Gastroesophageal sphincter (tissue), 4 donors: Measurements from ENCODE around the gene LNP1. TPM values are rescaled to one million over a fixed set of nuclear protein-coding genes. Genes with fewer than 3 reads are reported as not detected.

Experiments
- ATAC-seq: fragments of 150-250 bp; one replicate; pipeline ENCODE4 v1.9.1; 2016; ENCODE audit warnings: mild to moderate bottlenecking, moderate library complexity
- H3K27ac ChIP-seq, 4 donors: fragments of 200-600 bp; sonication (generic) in 3 of 4; 1 replicate in 3 of 4; 2 replicates in 1 of 4; pipeline ENCODE4 v1.5.1; 2016 to 2019
- H3K27me3 ChIP-seq: fragments of 200-600 bp; sonication (generic); one replicate; pipeline ENCODE4 v1.5.1; 2019
- H3K36me3 ChIP-seq, 2 donors: fragments of 200-600 bp; sonication (generic); one replicate each; pipeline ENCODE4 v1.5.1; 2019; ENCODE audit warnings: control low read depth in 1 of 2
- H3K4me1 ChIP-seq, 3 donors: fragments of 200-600 bp; sonication (generic); 1 replicate in 2 of 3; 2 replicates in 1 of 3; pipeline ENCODE4 v1.5.1; 2016 to 2019; ENCODE audit warnings: control low read depth in 2 of 3
- H3K4me3 ChIP-seq, 2 donors: fragments of 200-600 bp; sonication (generic); one replicate each; pipeline ENCODE4 v1.5.1; 2019; ENCODE audit warnings: mild to moderate bottlenecking in 1 of 2, moderate library complexity in 1 of 2
- H3K9me3 ChIP-seq, 3 donors: fragments of 200-600 bp; sonication (generic); one replicate each; pipeline ENCODE4 v1.5.1; 2017 to 2019; ENCODE audit warnings: control low read depth in 2 of 3
- CTCF ChIP-seq, 4 experiments: fragments of 200-600 bp in 2 of 4; fragments of 450-650 bp in 2 of 4; sonication (generic) in 1 of 4; IDR thresholded peaks; one replicate each; pipeline ENCODE4 v1.5.1; 2017 to 2019; ENCODE audit warnings: antibody characterized with exemption in 4 of 4, mild to moderate bottlenecking in 2 of 4, moderate library complexity in 2 of 4
- EP300 ChIP-seq: sonication (generic); formaldehyde crosslinking; IDR thresholded peaks from one replicate; pipeline ENCODE4 v1.6.1; 2017; ENCODE audit warnings: antibody characterized with exemption, mild to moderate bottlenecking
- POLR2A ChIP-seq, 2 donors: fragments of 450-650 bp; IDR thresholded peaks; one replicate each; pipeline ENCODE4 v1.6.1; 2017; ENCODE audit warnings: antibody characterized with exemption in 2 of 2, mild to moderate bottlenecking in 2 of 2, moderate library complexity in 1 of 2
- POLR2AphosphoS5 ChIP-seq: sonication (generic); formaldehyde crosslinking; IDR thresholded peaks from one replicate; pipeline ENCODE4 v1.6.1; 2017; ENCODE audit warnings: antibody characterized with exemption
- WGBS, 2 donors: methylation state at CpG; one replicate each; pipeline ENCODE4 v1.1.5; 2018; ENCODE audit warnings: low coverage in 1 of 2; 5-methylcytosine and 5-hydroxymethylcytosine counted together
- total RNA-seq, 4 donors: library from RNA; depleted of rRNA; stranded (reverse); fragments of >200 nt; gene quantifications; one replicate each; pipeline ENCODE4 v1.1.0, GENCODE V29; 2016

LNP1 gene
- total RNA-seq, 4 donors from 2014 or later: 2.3 to 3.9 (median 3.2) TPM

DNA sequence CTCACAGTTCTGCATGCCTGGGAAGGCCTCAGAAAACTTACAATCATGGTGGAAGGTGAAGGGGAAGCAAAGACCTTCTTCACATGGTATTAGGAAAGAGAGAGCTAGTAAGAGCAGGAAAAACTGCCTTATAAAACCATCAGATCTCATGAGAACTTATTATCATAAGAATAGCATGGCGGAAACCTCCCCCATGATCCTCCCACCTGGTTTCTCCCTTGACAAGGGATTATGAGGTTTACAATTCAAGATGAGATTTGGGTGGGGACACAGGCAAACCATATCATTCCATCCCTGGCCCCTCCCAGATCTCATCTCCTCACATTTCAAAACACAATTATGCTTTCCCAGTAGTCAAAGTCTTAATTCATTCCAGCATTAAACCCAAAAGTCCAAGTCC, 56.5 kb downstream of the LNP1 start:
- no peak for ATAC-seq

GRCh38 chr3:100458814-100459213, 57.5 kb downstream of the LNP1 start:
- Histone ChIP-seq H3K4me3 (no peak overlapping the region), H3K36me3 (peaks cover 0 to 3% of the 10 kb centered on the region in 2 donors), H3K9me3 (no peaks in the 10 kb centered on the region), H3K27me3 (no peaks in the 10 kb centered on the region), H3K4me1 (no peaks in the 10 kb centered on the region), H3K27ac (no peak overlapping the region)
- 100% methylated on average over 1 of the region's 1 CpG; no CpG with 5 or more reads in 1 of the 2 donors for WGBS, 2 donors
- no peak for TF ChIP-seq EP300
- no peak for ATAC-seq

More for the DNA sequence above, 56.5 kb downstream of the LNP1 start:
- WGBS, 2 donors: 95% methylated on average over 1 of the region's 1 CpG; no CpG with 5 or more reads in 1 of the 2 donors
- Histone ChIP-seq H3K27ac (no peak overlapping the region), H3K27me3 (no peaks in the 10 kb centered on the region), H3K4me1 (no peaks in the 10 kb centered on the region), H3K36me3 (peaks cover 0 to 3% of the 10 kb centered on the region in 2 donors), H3K9me3 (no peaks in the 10 kb centered on the region), H3K4me3 (no peak overlapping the region)
- TF ChIP-seq POLR2AphosphoS5 (no peak), EP300 (no peak), CTCF (IDR thresholded peaks at IDR 0.05) (no peak), POLR2A (IDR thresholded peaks at IDR 0.05) (no peak)

- ATAC-seq: peak; percentile 67
- Histone ChIP-seq H3K4me3 (no peak overlapping the region), H3K4me1 (no peaks in the 10 kb centered on the region), H3K9me3 (peaks cover 0 to 7% (median 0%) of the 10 kb centered on the region in 3 donors), H3K27ac (no peak overlapping the region), H3K27me3 (no peaks in the 10 kb centered on the region), H3K36me3 (no peaks in the 10 kb centered on the region)
- 0% methylated on average over 3 of the region's 3 CpGs for WGBS, 2 donors
- no peak for TF ChIP-seq POLR2AphosphoS5
- peak; percentile 46 to 86 (median 70) for TF ChIP-seq CTCF (IDR thresholded peaks at IDR 0.05)
Observed at GRCh38 chr3:100463002-100463401, 61.7 kb downstream of the LNP1 start.

DNA sequence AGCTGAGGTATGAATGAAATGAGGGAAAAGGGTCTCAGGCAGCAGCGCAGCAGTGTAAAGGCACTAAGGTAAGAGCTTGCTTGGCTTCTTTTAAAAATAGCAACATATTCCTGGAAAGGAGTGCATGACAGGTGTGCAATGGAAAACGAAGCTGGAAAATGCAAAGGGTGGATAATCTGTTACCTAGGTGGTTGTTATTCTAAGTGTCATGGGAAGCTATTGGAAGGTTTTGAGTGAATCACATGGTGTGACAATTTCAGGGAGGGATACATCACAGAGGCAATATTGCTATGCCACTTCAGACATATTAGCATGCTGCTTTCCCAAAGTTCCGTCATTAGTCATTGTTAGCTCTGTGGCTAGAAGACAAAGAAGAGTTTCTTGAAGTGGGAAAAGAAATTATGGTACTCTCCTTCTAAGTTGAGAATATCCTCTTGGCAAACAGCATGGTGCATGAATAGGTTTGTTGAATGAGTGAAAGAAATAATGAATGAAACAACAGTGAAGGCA, 62.4 kb downstream of the LNP1 start:
- H3K4me3 ChIP-seq: no peak overlapping the region
- H3K36me3 ChIP-seq: no peaks in the 10 kb centered on the region
- H3K9me3 ChIP-seq: peaks cover 0 to 7% (median 0%) of the 10 kb centered on the region in 3 donors
- no peak for ATAC-seq
- H3K27ac ChIP-seq: no peak overlapping the region
- no peaks in the 10 kb centered on the region for H3K27me3 ChIP-seq
- no peaks in the 10 kb centered on the region for H3K4me1 ChIP-seq
- 52 to 59% methylated on average over 3 of the region's 3 CpGs for WGBS, 2 donors
- TF ChIP-seq EP300 (no peak), POLR2A (IDR thresholded peaks at IDR 0.05) (no peak), POLR2AphosphoS5 (no peak), CTCF (IDR thresholded peaks at IDR 0.05) (no peak)

DNA sequence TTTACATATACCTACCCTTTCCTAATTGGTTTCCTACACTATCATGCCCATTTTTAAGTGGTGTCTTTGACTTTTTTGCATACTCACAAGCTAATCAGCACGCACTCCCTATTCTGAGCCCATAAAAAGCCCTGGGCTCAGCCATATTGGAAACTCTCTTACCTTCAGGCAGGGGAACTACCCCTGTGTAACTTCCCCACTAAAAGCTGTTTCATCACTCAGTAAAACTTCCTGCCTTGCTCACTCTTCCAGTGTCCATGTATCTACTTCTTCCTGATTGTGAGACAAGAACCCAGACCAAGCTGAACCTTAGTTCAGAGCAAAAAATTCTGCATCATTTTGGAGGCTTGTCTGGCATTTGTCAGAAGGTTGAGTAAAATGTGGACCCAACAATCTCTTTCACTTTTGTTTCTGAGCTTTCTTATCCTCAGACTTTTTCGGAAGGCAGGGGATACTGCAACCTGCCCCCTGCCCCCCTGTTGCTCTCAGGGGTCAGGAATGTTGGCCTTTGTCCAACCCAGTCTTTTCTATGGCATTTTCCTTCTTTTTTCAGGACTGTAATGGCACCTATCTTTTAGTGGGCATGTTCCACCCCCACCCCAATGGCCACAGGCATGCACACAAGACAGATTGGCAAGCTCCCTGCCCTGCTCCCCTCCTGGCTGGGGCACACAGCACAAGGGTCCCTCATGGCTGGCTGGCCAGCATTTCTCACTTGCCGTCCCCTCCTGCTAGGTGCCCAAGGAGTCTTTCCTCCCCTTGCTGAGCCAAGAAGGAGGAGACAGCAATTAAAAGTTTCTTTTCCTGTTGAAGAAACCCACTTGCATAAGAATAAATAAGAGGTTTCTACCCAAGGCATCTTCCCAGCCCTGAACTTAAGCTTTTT, 64.8 kb downstream of the LNP1 start:
- peaks cover 0 to 7% (median 0%) of the 10 kb centered on the region in 3 donors for H3K9me3 ChIP-seq
- H3K4me1 ChIP-seq: no peaks in the 10 kb centered on the region
- no peak for ATAC-seq
- no peaks in the 10 kb centered on the region for H3K36me3 ChIP-seq
- H3K27ac ChIP-seq: no peak overlapping the region
- H3K27me3 ChIP-seq: no peaks in the 10 kb centered on the region
- H3K4me3 ChIP-seq: no peak overlapping the region
- TF ChIP-seq POLR2A (IDR thresholded peaks at IDR 0.05): no peak
- TF ChIP-seq POLR2AphosphoS5: no peak
- TF ChIP-seq EP300: no peak
- no peak for TF ChIP-seq CTCF (IDR thresholded peaks at IDR 0.05)
- 57 to 69% methylated on average over 2 of the region's 3 CpGs for WGBS, 2 donors
